ENCODE data around the gene DPPA5. TPM values are rescaled to one million over a fixed set of nuclear protein-coding genes. Genes with fewer than 3 reads are reported as not detected.
"Not testable (repeated sequence)": the region's sequence is repeated elsewhere in the genome, so short reads cannot be mapped to it uniquely, and the experiment has no call there.

The DPPA5 gene, protein sequence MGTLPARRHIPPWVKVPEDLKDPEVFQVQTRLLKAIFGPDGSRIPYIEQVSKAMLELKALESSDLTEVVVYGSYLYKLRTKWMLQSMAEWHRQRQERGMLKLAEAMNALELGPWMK
- total RNA-seq = not detected

DNA sequence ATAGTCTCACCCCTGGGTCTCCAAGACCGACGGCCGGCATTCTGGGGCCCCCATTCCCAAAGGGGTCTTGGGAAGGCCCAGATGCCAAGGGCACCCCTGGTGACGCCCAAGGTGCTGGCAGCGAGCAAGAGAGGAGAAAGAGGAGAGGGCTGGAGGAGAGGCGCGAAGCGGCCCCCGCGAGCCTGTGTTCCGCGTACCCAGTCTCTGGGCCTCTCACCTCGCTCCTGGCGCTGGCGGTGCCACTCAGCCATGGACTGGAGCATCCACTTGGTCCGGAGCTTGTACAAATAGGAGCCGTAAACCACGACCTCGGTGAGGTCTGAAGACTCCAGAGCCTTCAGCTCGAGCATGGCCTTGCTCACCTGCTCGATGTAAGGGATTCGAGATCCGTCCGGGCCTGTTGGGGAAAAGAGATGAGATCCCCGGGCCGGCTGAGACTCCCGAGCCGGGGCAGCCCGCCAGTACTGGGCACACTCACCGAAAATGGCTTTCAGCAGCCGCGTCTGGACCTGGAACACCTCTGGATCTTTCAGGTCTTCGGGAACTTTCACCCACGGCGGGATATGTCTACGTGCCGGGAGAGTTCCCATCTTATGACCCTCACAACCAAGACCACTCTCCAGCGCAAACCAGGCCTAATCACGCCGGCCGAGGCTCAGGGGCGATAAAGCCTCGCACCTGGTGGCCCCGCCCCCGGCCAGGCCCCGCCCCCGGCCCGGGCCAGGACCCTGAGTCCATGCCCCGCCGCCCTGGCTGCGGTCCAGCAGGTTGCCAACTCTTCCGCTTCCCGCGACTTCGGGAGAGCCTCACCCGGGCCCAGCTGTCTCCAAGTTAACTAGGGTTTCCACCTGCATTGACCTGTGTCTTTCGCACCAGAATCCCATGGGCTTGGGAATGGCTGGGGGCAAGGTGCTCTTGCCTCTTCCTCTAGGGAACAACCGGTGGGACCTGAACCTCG lies at the start of gene DPPA5:
Gene DPPA5 (minus strand): TSS at position 641 of the 958 bp plus-strand sequence. CDS start 51 bp downstream, at position 590.
- no peak for DNase-seq (ENCODE audit: low spot score)

DNA sequence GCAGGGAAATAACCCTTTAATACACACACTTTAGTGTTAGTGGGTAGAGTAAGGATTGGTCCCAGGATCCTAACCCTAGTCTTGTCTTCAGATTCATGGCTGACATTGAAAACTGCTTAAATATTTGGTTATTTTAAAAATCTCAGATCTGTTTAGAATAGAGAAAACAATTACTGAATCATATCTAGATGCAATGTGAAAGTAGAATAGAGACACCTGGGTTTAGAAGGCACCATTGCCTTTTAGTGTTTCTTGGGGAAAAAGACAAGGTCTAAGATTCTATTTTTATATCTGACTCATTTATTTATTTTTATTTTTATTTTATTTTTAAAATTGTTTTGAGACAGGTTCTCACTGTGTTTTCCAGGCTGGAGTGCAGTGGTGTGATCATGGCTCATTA lies 46.6 kb upstream of the DPPA5 start:
- no peak for DNase-seq (ENCODE audit: low spot score)

DNA sequence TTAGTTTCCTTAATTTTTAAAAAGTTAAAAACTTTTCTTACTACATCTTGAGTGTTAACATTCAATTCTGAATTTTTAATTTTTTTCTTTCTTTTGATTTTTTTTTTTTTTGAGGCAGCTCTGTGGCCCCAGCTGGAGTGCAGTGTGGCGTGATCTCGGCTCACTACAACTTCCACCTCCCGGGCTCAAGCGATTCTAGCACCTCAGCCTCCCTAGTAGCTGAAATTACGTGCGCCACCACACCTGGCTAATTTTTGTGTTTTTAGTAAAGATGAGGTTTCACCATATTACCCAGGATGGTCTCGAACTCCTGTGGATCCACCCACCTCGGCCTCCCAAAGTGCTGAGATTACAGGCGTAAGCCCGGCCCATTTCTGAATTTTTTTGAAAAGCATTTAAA lies 41.8 kb upstream of the DPPA5 start:
- no peak for DNase-seq (ENCODE audit: low spot score)

DNA sequence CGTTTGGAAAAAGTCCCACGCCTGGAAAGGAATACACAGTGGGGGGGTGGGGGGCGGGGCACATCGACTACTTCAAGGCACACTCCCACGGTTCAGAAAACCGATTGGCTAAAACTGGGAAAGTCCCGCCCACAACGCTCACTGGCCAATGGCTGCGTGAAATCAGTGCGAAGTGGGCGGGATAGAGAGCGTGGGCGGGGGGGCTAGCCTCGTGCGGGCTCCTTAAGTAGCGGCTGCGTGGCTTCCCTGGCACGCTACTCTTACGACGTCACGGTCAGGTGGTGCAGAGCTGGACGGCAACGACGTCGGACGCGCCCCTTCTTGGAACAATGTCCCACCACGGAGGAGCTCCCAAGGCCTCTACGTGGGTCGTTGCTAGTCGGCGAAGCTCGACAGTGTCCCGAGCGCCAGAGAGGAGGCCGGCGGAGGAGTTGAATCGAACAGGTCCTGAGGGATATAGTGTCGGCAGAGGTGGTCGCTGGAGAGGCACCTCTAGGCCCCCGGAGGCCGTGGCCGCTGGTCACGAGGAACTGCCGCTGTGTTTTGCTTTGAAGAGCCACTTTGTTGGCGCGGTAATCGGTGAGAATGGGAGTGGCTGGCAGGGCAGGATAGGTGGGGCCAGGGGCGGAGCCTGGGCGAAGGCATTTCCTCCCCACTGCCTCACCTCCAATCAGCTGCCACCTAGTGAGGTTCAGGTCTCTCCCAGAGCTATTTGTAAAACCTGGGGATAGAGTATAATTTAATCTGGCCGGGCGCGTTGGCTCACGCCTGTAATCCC lies 40.7 kb upstream of the DPPA5 start, which contains the start of gene DDX43:
Gene DDX43 (plus strand): TSS at position 252 of the 778 bp plus-strand sequence. CDS start 78 bp downstream, at position 330.
- peak; percentile 49 for DNase-seq (ENCODE audit: low spot score)

DNA sequence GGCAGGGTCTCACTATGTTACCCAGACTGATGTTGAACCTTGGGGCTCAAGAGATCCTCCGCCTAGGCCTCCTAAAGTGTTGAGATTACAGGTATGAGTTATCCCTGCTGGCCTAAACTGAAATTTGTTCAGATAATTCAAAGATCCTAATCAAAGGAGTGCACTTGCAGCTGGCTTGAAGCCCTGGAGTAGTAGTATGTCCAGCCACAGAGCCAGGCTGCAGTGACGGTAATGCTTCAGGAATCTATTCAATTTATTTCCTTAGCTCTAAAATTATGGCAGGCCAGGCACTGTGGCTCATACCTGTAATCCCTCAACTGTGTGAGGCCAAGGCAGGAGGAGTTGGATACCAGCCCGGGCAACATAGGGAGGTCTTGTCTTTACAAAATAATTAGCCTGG lies 39.2 kb upstream of the DPPA5 start:
- DNase-seq (ENCODE audit: low spot score) = no peak

DNA sequence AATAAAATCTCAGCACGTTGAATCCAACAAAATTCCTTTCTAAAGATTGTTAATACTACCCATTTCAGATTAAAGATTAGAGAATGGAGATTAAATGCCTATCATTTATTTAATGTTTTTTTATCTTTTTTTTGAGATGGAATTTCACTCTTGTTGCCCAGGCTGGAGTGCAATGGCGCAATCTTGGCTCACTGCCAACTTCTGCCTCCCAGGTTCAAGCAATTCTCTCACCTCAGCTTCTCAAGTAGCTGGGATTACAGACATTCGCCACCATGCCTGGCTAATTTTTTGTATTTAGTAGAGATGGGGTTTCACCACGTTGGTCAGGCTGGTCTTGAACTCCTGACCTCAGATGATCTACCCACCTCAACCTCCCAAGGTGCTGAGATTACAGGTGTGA lies 38.1 kb upstream of the DPPA5 start:
- DNase-seq (ENCODE audit: low spot score) = not testable (repeated sequence)

DNA sequence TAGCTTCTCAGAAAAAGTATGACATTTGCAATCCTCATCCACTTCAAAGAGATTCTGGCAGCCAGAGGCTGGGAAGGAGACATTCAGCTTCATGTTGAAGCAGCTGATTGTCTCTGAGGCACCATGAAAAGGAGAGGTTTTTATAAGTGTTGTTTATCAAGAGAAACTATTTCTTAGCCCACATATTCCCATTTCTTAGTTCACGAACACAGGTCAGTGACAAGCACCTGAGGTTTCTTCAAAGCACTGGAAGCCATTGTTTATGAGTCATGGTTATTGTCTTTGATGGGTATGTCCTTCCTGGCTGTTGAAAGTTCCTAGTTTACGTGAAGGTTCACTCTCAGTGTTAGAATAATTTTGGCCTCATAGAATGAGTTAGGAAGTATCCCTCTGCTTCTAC lies 37.6 kb upstream of the DPPA5 start:
- DNase-seq (ENCODE audit: low spot score) = no peak

DNA sequence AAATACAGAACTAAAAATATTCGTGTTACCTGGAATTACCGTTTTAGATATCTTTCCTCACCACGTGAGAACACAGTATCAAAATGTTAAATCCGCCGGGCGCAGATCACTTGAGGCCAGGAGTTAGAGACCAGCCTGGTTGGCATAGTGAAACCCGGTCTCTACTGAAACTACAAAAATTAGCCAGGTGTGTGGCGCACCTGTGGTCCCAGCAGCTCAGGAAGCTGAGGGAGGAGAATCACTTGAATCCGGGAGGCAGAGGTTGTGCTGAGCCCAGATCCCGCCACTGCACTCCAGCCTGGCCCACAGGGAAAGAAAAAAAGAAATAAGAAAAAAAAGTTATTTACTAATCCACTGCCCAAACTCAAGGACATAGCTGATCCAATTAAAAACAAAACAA lies 35.8 kb upstream of the DPPA5 start:
- DNase-seq (ENCODE audit: low spot score) = no peak

DNA sequence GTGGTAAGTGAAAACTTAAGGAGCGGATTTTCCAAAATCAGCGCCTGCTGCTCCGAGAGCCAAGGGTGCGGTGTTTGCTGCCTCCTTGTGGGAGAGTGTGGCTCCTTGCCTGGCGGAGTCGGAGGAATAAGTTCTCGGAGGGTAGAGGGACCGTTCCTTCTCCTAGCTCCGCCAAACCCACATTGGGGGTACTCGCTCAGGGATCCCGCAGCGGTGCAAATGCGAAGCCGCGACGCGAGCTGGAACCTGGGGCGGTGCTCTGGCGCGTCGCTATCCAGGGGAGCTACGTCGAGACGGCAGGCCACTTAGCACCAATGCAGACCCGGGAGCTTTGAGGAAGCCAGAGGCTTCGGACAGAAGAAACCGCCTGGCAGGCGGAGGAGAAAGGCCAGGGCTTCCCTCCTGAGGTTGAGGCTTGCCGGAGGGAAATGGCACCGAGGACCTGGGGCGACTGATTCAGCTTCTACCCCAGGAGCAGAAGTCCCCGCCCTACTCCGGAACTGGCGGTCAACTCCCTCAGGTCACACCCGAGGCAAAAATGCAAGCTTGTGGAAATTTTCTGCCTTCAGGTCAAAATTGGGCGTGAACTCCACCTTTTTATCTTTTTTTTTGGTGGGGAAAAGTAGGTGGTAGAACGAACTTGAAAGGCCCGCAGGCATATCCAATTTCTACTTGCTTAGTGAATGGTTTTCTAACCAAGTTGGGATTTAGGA lies 34.9 kb upstream of the DPPA5 start:
- DNase-seq (ENCODE audit: low spot score) = peak; percentile 16

DNA sequence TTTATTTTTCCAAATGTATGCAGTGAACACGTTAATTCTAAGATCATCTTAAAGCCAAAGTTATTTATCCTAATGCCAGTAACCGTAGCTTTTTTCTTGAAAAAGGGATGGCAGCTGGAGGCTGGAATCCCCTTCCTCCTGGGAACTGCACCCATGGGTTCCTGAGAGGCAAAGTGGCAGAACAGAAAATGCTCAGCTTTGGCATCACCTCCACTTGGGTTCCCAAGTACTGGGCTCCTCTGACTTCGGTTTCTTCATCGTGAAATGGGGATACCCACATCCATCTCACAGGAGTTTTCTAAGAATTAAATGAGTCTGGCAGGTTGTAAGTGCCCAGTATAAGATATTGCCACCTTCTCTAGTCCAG lies 34.3 kb upstream of the DPPA5 start:
- DNase-seq (ENCODE audit: low spot score) = no peak

DNA sequence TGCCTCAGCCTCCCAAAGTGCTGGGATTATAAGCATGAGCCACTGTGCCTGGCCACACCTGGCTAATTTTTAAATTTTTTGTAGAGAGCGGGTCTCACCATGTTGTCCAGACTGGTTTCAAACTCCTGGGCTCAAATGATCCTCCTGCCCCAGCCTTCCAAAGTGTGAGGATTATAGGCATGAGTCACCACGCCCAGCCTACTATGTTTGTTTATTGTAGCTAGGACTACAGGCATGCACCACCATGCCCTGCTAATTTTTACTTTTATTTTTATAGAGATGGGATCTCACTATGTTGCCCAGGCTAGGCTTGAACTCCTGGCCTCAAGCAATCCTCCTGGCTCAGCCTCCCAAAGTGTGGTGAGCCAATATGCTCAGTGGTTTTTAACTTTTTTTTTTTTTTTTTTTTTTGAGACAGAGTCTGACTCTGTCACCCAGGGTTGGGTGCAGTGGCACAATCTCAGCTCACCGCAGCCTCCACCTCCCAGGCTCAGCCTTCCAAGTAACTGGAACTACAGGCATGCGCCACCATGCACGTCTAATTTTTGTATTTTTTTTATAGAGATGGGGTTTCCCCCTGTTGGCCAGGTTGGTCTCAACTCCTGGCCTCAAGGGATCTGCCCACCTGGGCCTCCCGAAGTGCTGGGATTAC lies 28.5 kb upstream of the DPPA5 start:
- DNase-seq (ENCODE audit: low spot score) = no peak

DNA sequence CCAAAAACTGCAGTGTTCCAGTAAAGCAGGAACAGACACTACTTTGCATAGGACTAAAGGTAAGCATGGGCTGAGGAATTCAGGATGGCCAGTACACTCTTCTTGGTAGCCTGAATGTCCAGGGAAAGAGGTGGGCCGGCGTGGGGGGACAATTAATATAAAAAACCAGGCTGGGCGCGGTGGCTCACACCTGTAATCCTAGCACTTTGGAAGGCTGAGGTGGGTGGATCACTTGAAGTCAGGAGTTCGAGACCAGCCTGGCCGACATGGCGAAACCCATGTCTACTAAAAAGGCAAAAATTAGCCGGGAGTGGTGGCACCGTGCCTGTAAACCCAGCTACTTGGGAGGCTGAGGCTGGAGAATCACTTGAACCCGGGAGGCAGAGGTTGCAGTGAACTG lies 27.5 kb upstream of the DPPA5 start:
- not testable (repeated sequence) for DNase-seq (ENCODE audit: low spot score)

DNA sequence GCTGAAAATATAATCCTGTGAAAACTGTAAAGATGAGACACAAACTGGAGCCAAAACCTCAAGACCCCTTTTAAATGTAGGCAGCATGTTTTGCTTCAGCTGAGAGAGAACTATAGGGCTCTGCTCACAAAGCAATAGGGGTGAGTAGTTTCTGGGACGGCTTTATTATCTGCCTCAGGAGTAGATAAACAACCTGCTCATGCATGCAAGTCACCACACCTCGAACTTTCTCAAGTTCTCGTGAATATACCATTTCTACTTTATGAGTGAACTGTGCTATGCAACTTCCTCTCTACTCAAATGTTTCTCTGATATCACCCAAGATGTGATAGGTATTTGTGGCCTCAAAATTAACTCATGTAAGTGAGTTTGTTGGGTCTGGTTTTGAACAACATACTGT lies 23.1 kb upstream of the DPPA5 start:
- no peak for DNase-seq (ENCODE audit: low spot score)

DNA sequence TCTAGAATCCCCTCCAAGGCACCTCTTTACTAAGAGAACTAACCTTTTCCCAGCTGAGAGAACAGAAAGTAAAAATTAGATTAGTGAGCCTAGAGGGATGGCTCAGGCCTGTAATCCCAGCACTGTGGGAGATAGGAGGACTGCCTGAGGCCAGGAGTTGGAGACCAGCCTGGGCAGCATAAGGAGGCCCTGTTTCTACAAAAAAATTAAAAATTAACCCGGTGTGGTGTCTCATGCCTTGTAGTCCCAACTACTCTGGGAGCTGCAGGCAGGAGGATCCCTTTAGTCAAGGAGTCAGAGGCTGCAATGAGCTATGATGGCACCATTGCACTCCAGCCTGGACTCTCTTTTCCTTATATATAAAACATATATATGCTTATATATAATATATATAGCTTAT lies 21.1 kb upstream of the DPPA5 start:
- no peak for DNase-seq (ENCODE audit: low spot score)

DNA sequence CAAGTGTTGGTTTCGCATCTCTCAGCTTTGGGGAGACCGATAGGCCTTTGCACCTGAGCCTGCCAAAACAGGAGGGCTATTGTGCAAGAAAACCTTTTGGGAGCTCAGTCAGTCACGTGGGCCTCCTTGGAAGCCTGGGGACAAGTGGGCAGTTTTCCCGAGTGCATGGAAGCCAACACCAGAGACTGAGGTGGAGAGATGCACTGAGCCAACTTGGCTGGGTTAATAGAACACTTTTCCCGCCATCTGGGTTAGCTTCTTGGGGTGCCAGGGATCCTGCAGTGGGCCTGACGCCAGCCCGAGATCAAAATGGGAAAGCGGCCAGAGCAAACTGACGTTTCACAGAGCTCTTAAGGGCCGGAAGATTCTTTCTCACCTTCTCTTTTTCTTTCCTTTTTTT lies 18.4 kb upstream of the DPPA5 start:
- no peak for DNase-seq (ENCODE audit: low spot score)

DNA sequence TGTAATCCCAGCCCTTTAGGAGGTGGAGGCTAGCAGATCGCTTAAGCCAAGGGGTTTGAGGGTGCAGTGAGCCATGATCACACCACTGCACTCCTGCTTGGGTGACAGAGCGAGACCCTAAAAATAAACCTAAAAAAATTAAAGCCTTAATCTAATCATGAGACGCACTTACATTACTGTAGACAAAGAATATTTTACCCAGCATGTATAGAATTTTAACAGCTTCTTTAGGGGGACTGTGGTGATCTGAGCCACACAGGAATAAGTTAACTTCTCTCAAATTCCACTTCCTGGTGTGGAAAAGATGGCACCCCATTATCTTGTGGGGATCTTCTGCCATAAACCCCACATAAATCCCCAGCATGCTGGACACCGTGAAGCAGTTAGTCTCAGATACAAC lies 17.9 kb upstream of the DPPA5 start:
- DNase-seq (ENCODE audit: low spot score) = no peak

DNA sequence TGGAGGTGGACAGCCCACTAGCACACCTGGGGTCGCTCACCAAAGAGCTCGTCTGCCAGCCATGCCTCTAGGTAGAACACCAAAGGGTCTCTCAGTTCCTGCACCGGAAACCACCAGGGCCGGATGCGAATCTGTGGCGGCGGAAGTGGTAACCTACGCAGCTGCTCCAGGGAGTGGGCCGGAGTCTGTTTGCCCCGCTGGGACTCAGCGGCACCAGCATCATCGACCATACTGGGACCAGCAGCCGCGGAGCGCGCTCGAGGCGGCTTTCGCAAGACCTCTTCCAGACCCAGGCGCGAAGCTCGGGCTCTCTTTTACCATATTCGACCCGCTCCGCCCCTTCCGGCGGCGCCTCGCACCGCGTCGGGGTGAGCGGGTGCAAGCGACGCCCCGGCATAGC lies 15.5 kb upstream of the DPPA5 start, which contains the start of gene OOEP:
Gene OOEP (minus strand): TSS at position 335 of the 400 bp plus-strand sequence. CDS start 105 bp downstream, at position 230.
- no peak for DNase-seq (ENCODE audit: low spot score)

DNA sequence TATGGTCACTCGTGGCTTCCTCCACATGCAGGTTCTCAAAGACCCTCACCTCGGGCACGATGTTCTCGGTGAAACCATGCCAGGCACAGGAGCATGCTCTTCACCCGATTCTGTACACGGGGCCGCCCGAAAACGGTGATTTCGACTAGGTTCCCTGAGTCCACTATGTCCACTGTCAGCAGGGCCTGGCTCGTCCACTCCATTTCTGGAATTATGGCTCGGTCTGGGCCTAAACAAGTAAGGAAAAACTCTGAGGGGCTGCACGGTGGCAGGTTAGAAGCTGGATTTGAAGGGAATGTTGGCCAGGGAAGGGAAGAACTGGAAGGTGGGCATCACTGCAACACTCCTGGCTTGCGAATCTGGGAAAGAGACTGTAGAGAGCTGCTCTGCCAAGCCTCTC lies 15.1 kb upstream of the DPPA5 start:
- DNase-seq (ENCODE audit: low spot score) = no peak

DNA sequence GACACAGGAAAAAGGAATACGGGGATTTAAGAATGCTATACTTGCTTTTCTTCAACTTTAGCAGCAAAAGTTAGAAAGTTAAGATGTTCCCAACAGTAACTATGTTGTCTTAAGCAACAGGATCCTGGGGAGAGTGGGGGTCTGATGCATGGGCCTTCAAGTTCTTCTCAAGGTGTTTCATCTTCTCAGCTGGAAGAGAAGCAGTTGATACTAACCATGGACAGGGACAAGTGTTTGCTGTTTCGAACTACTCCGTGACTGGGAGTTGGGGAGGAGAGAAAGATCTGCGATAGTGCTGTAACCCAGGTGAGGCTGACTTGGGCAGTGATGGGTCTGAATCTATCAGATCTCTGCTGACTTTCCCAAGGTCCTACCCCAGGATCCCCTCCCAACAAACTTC lies 14.6 kb upstream of the DPPA5 start:
- DNase-seq (ENCODE audit: low spot score) = no peak

DNA sequence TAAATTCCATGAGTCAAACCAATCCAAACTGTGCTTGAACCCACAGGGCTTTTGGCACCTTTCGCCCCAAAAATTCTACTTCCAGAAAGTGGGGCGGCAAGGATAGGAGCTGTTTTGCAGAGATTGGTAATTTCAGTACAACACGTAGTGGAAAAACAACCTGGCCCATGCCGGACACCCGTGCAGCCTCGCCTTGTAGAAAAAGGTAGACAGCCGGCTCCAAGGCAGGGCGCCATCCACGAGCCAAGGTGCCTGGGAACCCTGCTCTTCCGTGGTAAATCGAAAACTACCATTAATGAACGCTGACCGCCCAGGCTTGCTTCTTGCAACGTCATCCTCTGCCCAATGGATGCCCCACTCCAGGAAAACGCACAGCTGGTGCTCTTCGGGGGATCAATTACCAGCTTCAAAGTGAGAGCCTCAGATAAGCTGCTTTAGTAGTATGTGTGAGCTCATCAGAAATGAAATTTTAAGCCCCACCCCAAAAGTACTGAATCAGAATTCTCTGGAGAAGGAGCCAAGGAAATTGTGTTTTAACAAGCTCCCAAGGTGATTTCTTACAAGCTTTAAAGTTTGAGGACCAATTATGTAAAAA lies 13.8 kb upstream of the DPPA5 start:
- no peak for DNase-seq (ENCODE audit: low spot score)

DNA sequence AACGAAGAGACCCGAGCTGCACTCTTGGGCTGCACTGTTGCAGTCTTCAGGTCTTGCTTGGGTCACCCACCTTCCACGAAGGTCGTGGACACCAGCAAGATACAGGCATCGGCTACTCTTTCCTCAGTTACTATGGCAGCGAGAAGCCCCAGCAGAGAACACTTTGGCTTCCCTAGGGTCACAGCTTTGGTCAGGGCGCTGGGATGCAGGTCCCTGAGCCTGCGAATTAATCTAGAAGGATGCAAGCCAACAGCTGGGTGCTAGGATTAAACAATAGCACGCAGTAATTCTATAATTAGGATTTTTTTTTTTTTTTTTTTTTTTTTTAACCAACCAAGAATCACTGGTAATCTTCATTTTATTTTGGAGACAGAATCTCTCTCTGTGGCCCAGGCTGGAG lies 10.5 kb upstream of the DPPA5 start:
- DNase-seq (ENCODE audit: low spot score) = no peak

All from mucosa of gallbladder (tissue), 1 donor.